ENCODE data around the gene ZNF730. TPM values are rescaled to one million over a fixed set of nuclear protein-coding genes. Genes with fewer than 3 reads are reported as not detected.

Gene ZNF730
- polyA plus RNA-seq, 1 donor (not counting 4 experiments of a cell fraction or from before 2014, with no cell fraction given): 0.08 TPM

GRCh38 chr19:23098286-23098685 is 18.5 kb upstream of the ZNF730 start:
- no peak for TF ChIP-seq EZH2 (IDR thresholded peaks at IDR 0.05; ENCODE audit: low read length)
- TF ChIP-seq CTCF (optimal IDR thresholded peaks at IDR 0.05 in 1 of 3, IDR thresholded peaks at IDR 0.05 in 1 of 3, conservative IDR thresholded peaks at IDR 0.05 in 1 of 3; ENCODE audit: extremely low read depth in 1 of 3, insufficient read depth in 2 of 3, low read length in 3 of 3): no peak
- no peaks in the 10 kb centered on the region for H4K20me1 ChIP-seq (ENCODE audit: control insufficient read depth, extremely low read depth, insufficient read depth, low read length)
- no peak overlapping the region for H3K4me2 ChIP-seq (ENCODE audit: control insufficient read depth, extremely low read depth, insufficient read depth, low read depth, low read length)
- H3K9ac ChIP-seq (ENCODE audit: control insufficient read depth, extremely low read depth, insufficient read depth, low read length): no peak overlapping the region
- H3K9me1 ChIP-seq (ENCODE audit: control insufficient read depth, extremely low read depth, insufficient read depth, low read length): no peaks in the 10 kb centered on the region
- dilution Hi-C loops (cut with MboI; ENCODE audit: extremely low pct_ligation_motif_present, low sequenced_read_pairs): no loop called here
- H3K36me3 ChIP-seq (ENCODE audit: control insufficient read depth in 2 of 2, extremely low read depth in 1 of 2, insufficient read depth in 2 of 2, low read length in 2 of 2): no peaks in the 10 kb centered on the region
- H3K4me3 ChIP-seq (ENCODE audit: control insufficient read depth in 2 of 3, extremely low read depth in 1 of 3, insufficient read depth in 2 of 3, low read depth in 1 of 3, low read length in 3 of 3): no peak overlapping the region
- DNase-seq (ENCODE audit: low read depth, low spot score) (no peak), FAIRE-seq (no peak)
- H2AFZ ChIP-seq (ENCODE audit: control insufficient read depth, low read length): no peak overlapping the region
- H3K4me1 ChIP-seq (ENCODE audit: control insufficient read depth, extremely low read depth, insufficient read depth, low read length): no peaks in the 10 kb centered on the region
- peaks cover 11% of the 10 kb centered on the region for H3K9me3 ChIP-seq (ENCODE audit: control insufficient read depth, low read depth, low read length)
- no peaks in the 10 kb centered on the region for H3K27me3 ChIP-seq (ENCODE audit: control insufficient read depth, extremely low read depth, insufficient read depth, low read length)
- H3K79me2 ChIP-seq (ENCODE audit: control insufficient read depth, insufficient read depth, low read length): no peaks in the 10 kb centered on the region
- H3K27ac ChIP-seq (ENCODE audit: control insufficient read depth, insufficient read depth, low read length): no peak overlapping the region

GRCh38 chr19:23098988-23099387 is 17.8 kb upstream of the ZNF730 start:
- FAIRE-seq (no peak), DNase-seq (ENCODE audit: low read depth, low spot score) (no peak)
- Histone ChIP-seq H3K4me1 (ENCODE audit: control insufficient read depth, extremely low read depth, insufficient read depth, low read length) (no peaks in the 10 kb centered on the region), H3K4me3 (ENCODE audit: control insufficient read depth in 2 of 3, extremely low read depth in 1 of 3, insufficient read depth in 2 of 3, low read depth in 1 of 3, low read length in 3 of 3) (no peak overlapping the region), H3K9ac (ENCODE audit: control insufficient read depth, extremely low read depth, insufficient read depth, low read length) (no peak overlapping the region), H2AFZ (ENCODE audit: control insufficient read depth, low read length) (no peak overlapping the region), H3K36me3 (ENCODE audit: control insufficient read depth in 2 of 2, extremely low read depth in 1 of 2, insufficient read depth in 2 of 2, low read length in 2 of 2) (no peaks in the 10 kb centered on the region), H3K9me3 (ENCODE audit: control insufficient read depth, low read depth, low read length) (peaks cover 11% of the 10 kb centered on the region), H3K9me1 (ENCODE audit: control insufficient read depth, extremely low read depth, insufficient read depth, low read length) (no peaks in the 10 kb centered on the region), H4K20me1 (ENCODE audit: control insufficient read depth, extremely low read depth, insufficient read depth, low read length) (no peaks in the 10 kb centered on the region), H3K4me2 (ENCODE audit: control insufficient read depth, extremely low read depth, insufficient read depth, low read depth, low read length) (no peak overlapping the region), H3K79me2 (ENCODE audit: control insufficient read depth, insufficient read depth, low read length) (no peaks in the 10 kb centered on the region), H3K27ac (ENCODE audit: control insufficient read depth, insufficient read depth, low read length) (no peak overlapping the region), H3K27me3 (ENCODE audit: control insufficient read depth, extremely low read depth, insufficient read depth, low read length) (no peaks in the 10 kb centered on the region)
- dilution Hi-C loops (cut with MboI; ENCODE audit: extremely low pct_ligation_motif_present, low sequenced_read_pairs): no loop called here
- TF ChIP-seq CTCF (optimal IDR thresholded peaks at IDR 0.05 in 1 of 3, IDR thresholded peaks at IDR 0.05 in 1 of 3, conservative IDR thresholded peaks at IDR 0.05 in 1 of 3; ENCODE audit: extremely low read depth in 1 of 3, insufficient read depth in 2 of 3, low read length in 3 of 3) (no peak), EZH2 (IDR thresholded peaks at IDR 0.05; ENCODE audit: low read length) (no peak)
